Breast epithelium (tissue), 4 donors: ENCODE measurements around the gene ACTRT2. TPM values are rescaled to one million over a fixed set of nuclear protein-coding genes. Genes with fewer than 3 reads are reported as not detected.

ENCODE experiments used
- DNase-seq, 2 donors: peaks; one replicate each; pipeline ENCODE4 v3.0.0-alpha.2; 2019; ENCODE audit warnings: low spot score in 2 of 2
- H3K27ac ChIP-seq, 2 donors: fragments of 200-600 bp; sonication (generic) in 1 of 2; one replicate each; pipeline ENCODE4 v1.5.1; 2016 to 2019; ENCODE audit warnings: mild to moderate bottlenecking in 1 of 2
- H3K27me3 ChIP-seq, 2 donors: fragments of 200-600 bp; sonication (generic) in 1 of 2; one replicate each; pipeline versions ENCODE4 v1.5.1 to v1.6.0; 2017 to 2019; ENCODE audit warnings: control low read depth in 1 of 2, mild to moderate bottlenecking in 1 of 2
- H3K36me3 ChIP-seq: fragments of 200-600 bp; one replicate; pipeline ENCODE4 v1.5.1; 2019
- H3K4me1 ChIP-seq, 2 donors: fragments of 200-600 bp; sonication (generic); one replicate each; pipeline ENCODE4 v1.5.1; 2016 to 2019; ENCODE audit warnings: control low read depth in 1 of 2
- H3K4me3 ChIP-seq, 3 donors: fragments of 200-600 bp; sonication (generic); 1 replicate in 2 of 3; 2 replicates in 1 of 3; pipeline ENCODE4 v1.5.1; 2016 to 2019; ENCODE audit warnings: mild to moderate bottlenecking in 3 of 3, moderate library complexity in 2 of 3
- H3K9me3 ChIP-seq, 2 donors: fragments of 200-600 bp; sonication (generic) in 1 of 2; one replicate each; pipeline ENCODE4 v1.5.1; 2016 to 2019; ENCODE audit warnings: control low read depth in 1 of 2
- CTCF ChIP-seq, 3 donors: fragments of 450-650 bp; IDR thresholded peaks; one replicate each; pipeline ENCODE4 v1.5.1; 2016 to 2017; ENCODE audit warnings: antibody characterized with exemption in 3 of 3, mild to moderate bottlenecking in 3 of 3, moderate library complexity in 3 of 3
- POLR2A ChIP-seq: fragments of 450-650 bp; IDR thresholded peaks from one replicate; pipeline ENCODE4 v1.6.1; 2016; ENCODE audit warnings: antibody characterized with exemption, mild to moderate bottlenecking, moderate library complexity
- POLR2AphosphoS5 ChIP-seq, 3 donors: sonication (generic); formaldehyde crosslinking; IDR thresholded peaks; one replicate each; pipeline ENCODE4 v1.6.1; 2017; ENCODE audit warnings: antibody characterized with exemption in 3 of 3
- intact Hi-C: fragments of 100-400 bp; cut with DNase I; formaldehyde crosslinking; loops from one replicate; pipeline ENCODE4 v1.15.1; 2023; ENCODE audit warnings: low total_unique reads
- total RNA-seq, 3 donors: library from RNA; depleted of rRNA; stranded (reverse); fragments of >200 nt; gene quantifications; one replicate each; pipeline ENCODE4 v1.1.0, GENCODE V29; 2016

Gene ACTRT2
- total RNA-seq, 3 donors from 2014 or later: not detected

DNA sequence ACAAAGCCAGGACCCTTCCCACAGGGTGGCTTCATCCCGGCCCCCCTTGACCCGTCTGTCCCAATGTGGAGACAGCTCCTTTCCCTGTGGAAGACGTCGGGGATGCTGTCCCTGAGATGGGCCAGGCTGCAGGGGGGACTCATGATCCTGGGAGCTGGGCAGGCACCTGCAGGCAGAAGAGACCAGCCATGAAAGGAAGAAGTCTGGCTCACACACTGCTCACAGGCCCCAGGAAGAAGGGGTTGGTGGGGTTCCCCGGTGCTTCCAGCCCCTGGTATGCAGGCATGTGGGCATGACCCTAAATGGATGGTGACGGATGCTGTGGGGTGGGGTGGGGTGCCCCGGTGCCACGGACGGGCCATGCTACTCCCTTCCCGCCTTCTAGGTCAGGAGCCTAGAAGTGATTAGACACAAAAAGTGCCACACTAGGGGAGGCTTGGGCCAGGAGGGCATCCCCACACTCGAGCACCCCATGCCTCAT, 8.3 kb downstream of the ACTRT2 start:
- Histone ChIP-seq H3K27me3 (peaks cover 4 to 74% of the 10 kb centered on the region in 2 donors), H3K4me3 (no peak overlapping the region), H3K9me3 (peaks cover 0 to 2% of the 10 kb centered on the region in 2 donors), H3K36me3 (no peaks in the 10 kb centered on the region), H3K4me1 (no peaks in the 10 kb centered on the region), H3K27ac (no peak overlapping the region)
- peak in 1 of 2 donors; percentile 43 for DNase-seq
- TF ChIP-seq CTCF (IDR thresholded peaks at IDR 0.05) (no peak), POLR2AphosphoS5 (IDR thresholded peaks at IDR 0.05) (no peak), POLR2A (no peak)
- intact Hi-C loops: no loop called here

GRCh38 chr1:3029991-3030662, 8.9 kb downstream of the ACTRT2 start:
- intact Hi-C loops: no loop called here
- no peaks in the 10 kb centered on the region for H3K4me1 ChIP-seq
- no peak overlapping the region for H3K4me3 ChIP-seq
- H3K9me3 ChIP-seq: no peaks in the 10 kb centered on the region
- peak in 1 of 2 donors; percentile 43 for DNase-seq
- no peak for TF ChIP-seq POLR2AphosphoS5 (IDR thresholded peaks at IDR 0.05)
- no peak for TF ChIP-seq POLR2A
- TF ChIP-seq CTCF (IDR thresholded peaks at IDR 0.05): no peak
- H3K27me3 ChIP-seq: peaks cover 4 to 73% of the 10 kb centered on the region in 2 donors
- no peaks in the 10 kb centered on the region for H3K36me3 ChIP-seq
- H3K27ac ChIP-seq: no peak overlapping the region

- Histone ChIP-seq H3K36me3 (no peaks in the 10 kb centered on the region), H3K4me3 (no peak overlapping the region), H3K27me3 (peaks cover 4 to 70% of the 10 kb centered on the region in 2 donors), H3K4me1 (no peaks in the 10 kb centered on the region), H3K27ac (no peak overlapping the region), H3K9me3 (no peaks in the 10 kb centered on the region)
- peak in 1 of 2 donors; percentile 38 for DNase-seq
- intact Hi-C loops: no loop called here
- no peak for TF ChIP-seq CTCF (IDR thresholded peaks at IDR 0.05)
- TF ChIP-seq POLR2AphosphoS5 (IDR thresholded peaks at IDR 0.05): no peak
- no peak for TF ChIP-seq POLR2A
These were observed 9.6 kb downstream of the ACTRT2 start for GRCh38 chr1:3030663-3031381.

DNA sequence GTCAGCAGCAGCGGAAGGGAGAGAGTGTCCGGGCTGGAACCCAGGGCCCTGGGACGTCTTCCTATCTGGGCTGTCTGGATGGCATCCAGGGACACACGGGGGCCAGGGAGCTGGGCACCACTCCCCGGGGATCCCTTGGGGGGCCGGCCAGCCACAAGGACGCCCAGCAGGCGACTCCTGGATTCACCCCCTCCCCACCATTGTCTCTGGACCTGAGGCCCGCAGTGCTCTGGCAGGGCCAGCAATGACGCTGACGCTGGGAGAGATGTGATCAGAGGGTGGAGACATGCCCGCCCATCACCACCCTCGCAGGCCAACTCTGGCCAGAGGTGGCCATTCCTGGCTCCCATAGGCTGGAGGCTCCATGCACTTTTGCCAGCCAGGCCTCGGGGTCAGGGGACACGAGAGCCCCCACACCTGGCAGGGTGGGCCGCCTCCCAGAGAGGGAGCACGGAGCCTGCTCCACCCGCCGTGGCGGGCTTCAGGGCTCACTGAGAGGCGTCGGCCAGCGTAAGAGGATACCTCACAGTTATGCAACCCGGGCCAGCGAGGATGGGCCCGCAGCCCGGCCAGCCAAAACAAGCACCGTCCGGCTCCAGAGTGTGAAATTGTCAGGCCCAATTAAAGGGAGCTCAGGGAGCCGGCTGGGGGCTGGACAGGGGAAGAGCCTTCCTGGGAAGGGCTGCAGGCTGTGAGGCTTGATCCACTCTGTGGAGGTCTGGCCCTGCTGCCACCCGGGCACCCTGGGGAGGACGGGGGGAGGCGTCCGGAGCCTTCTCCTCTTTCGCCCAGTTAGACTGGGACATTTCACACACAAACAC, 10.3 kb downstream of the ACTRT2 start:
- Histone ChIP-seq H3K4me1 (no peaks in the 10 kb centered on the region), H3K4me3 (no peak overlapping the region), H3K9me3 (no peaks in the 10 kb centered on the region), H3K27me3 (peaks cover 4 to 77% of the 10 kb centered on the region in 2 donors), H3K27ac (no peak overlapping the region), H3K36me3 (no peaks in the 10 kb centered on the region)
- TF ChIP-seq POLR2A (no peak), CTCF (IDR thresholded peaks at IDR 0.05) (no peak), POLR2AphosphoS5 (IDR thresholded peaks at IDR 0.05) (no peak)
- intact Hi-C loops: no loop called here
- DNase-seq: peak in 1 of 2 donors; percentile 43
